Measurements from ENCODE around the gene EFNB3. TPM values are rescaled to one million over a fixed set of nuclear protein-coding genes. Genes with fewer than 3 reads are reported as not detected.

EFNB3 gene
- total and polyA plus RNA-seq, 2 of the 4 experiments (the other 2 are of a cell fraction): 0.54 to 2.0 TPM

GRCh38 chr17:7745748-7746470 lies 40.9 kb downstream of the EFNB3 start:
- no peaks in the 10 kb centered on the region for H3K79me1 ChIP-seq (ENCODE audit: low read depth in 1 of 2, low read length in 2 of 2)
- no peak overlapping the region for H2AFZ ChIP-seq (replicated peaks; ENCODE audit: low read length, poor library complexity)
- H2BK15ac ChIP-seq (ENCODE audit: low read depth, low read length): no peak overlapping the region
- no peaks in the 10 kb centered on the region for H3K36me3 ChIP-seq (ENCODE audit: control insufficient read depth, insufficient read depth, low read length)
- H3K4me1 ChIP-seq (ENCODE audit: control insufficient read depth, insufficient read depth, low read length): peaks cover 21% of the 10 kb centered on the region
- in situ Hi-C loops (cut with MboI; ENCODE audit: low sequenced_read_pairs) (loop anchor here (25.0 kb wide), 1 partner anchor 241 kb away; no protein-coding TSS in a partner anchor), intact Hi-C loops (cut with micrococcal nuclease) (loop anchor here (2.0 kb wide), 1 partner anchor 99 kb away; no protein-coding TSS in a partner anchor), dilution Hi-C loops (cut with HindIII; ENCODE audit: low sequenced_read_pairs, unreplicated experiment) (no loop called here)
- no peak overlapping the region for H2BK5ac ChIP-seq (ENCODE audit: low read depth, low read length, poor library complexity, severe bottlenecking)
- H3K18ac ChIP-seq (ENCODE audit: low read depth, low read length): no peak overlapping the region
- peak overlapping the region; percentile 5; the same call in 1 of the 2 replicates for H3K27ac ChIP-seq (ENCODE audit: insufficient read depth, low read length)
- peaks cover under 1% of the 10 kb centered on the region for H3K27me3 ChIP-seq (ENCODE audit: control insufficient read depth, insufficient read depth, low read length)
- no peak overlapping the region for H3K56ac ChIP-seq (ENCODE audit: extremely low read depth, insufficient read depth, low read length)
- no peak overlapping the region for H3K4me2 ChIP-seq (ENCODE audit: low read depth, low read length)
- no peak overlapping the region for H4K91ac ChIP-seq (ENCODE audit: insufficient read depth, low read depth, low read length)
- no peaks in the 10 kb centered on the region for H3K9me3 ChIP-seq (ENCODE audit: control insufficient read depth, insufficient read depth, low read length)
- H3K9me1 ChIP-seq (ENCODE audit: insufficient read depth, low read length): no peaks in the 10 kb centered on the region
- no peak overlapping the region for H3K23ac ChIP-seq (ENCODE audit: low read depth, low read length)
- H3K4me3 ChIP-seq (ENCODE audit: insufficient read depth, low read depth, low read length): no peak overlapping the region
- H2AK5ac ChIP-seq (ENCODE audit: low read depth, low read length): no peak overlapping the region; the same call in 1 of the 2 replicates
- ATAC-seq (ENCODE audit: low read depth) (peak; percentile 21), DNase-seq (peak; percentile 76)
- H2BK120ac ChIP-seq (ENCODE audit: low read depth, low read length): peak overlapping the region; percentile 18; the same call in 1 of the 2 replicates
- H3K9ac ChIP-seq (ENCODE audit: low read depth, low read length): no peak overlapping the region
- no peaks in the 10 kb centered on the region for H4K20me1 ChIP-seq (ENCODE audit: insufficient read depth, low read length)
- no peak overlapping the region for H2AK9ac ChIP-seq (replicated peaks; ENCODE audit: low read depth, low read length, poor library complexity)
- H2BK20ac ChIP-seq (ENCODE audit: low read depth, low read length): 0 out of 2 replicates have a peak overlapping the region, but pooled peaks have one; percentile 31
- POLR2A ChIA-PET (ENCODE audit: unreplicated experiment): no interaction called here
- H4K5ac ChIP-seq (ENCODE audit: low read depth, low read length): no peak overlapping the region; the same call in 1 of the 2 replicates
- H3K14ac ChIP-seq (replicated peaks; ENCODE audit: low read depth, low read length): no peak overlapping the region
- H4K8ac ChIP-seq (ENCODE audit: low read depth in 2 of 2, low read length in 2 of 2): peak overlapping the region in 1 of 2 experiments; percentile 17; a peak in 1 of 4 replicates
- CTCF ChIA-PET: no interaction called here
- H3K4ac ChIP-seq (ENCODE audit: low read depth, low read length): peak overlapping the region; percentile 39
- BruUV-seq (replicated peaks): no TSS peak
- no CpG with 5 or more reads among the region's 7 CpGs for WGBS, 2 experiments (ENCODE audit: extremely low coverage in 2 of 2, insufficient read length in 1 of 2)
- no peak for TF ChIP-seq SMC3 (IDR thresholded peaks at IDR 0.05; ENCODE audit: low read depth, low read length)
- TF ChIP-seq NFE2L2 (IDR thresholded peaks at IDR 0.05; ENCODE audit: low read depth, low read length): no peak
- TF ChIP-seq RCOR1 (IDR thresholded peaks at IDR 0.05; ENCODE audit: insufficient replicate concordance, low read length): no peak
- peak; percentile 67 for TF ChIP-seq CEBPB (IDR thresholded peaks at IDR 0.05; ENCODE audit: low read depth, low read length)
- no peak for TF ChIP-seq POLR2A (IDR thresholded peaks at IDR 0.05; ENCODE audit: low read depth, low read length)
- TF ChIP-seq RAD21 (IDR thresholded peaks at IDR 0.05; ENCODE audit: low read length): no peak
- TF ChIP-seq CTCF (conservative IDR thresholded peaks at IDR 0.05; ENCODE audit: low read depth, low read length): 0 out of 2 replicates have a peak, but pooled peaks have one; percentile 13
- peak; percentile 43; the same call in 1 of the 2 replicates for TF ChIP-seq BHLHE40 (IDR thresholded peaks at IDR 0.05; ENCODE audit: low read depth, low read length)
- no peak for TF ChIP-seq CHD1 (IDR thresholded peaks at IDR 0.05; ENCODE audit: low read depth, low read length)
- no peak for TF ChIP-seq RFX5 (IDR thresholded peaks at IDR 0.05; ENCODE audit: low read depth, low read length)
- TF ChIP-seq ELK1 (IDR thresholded peaks at IDR 0.05; ENCODE audit: borderline replicate concordance, low read depth, low read length): no peak
- TF ChIP-seq FOS (IDR thresholded peaks at IDR 0.05; ENCODE audit: low read depth, low read length): peak; percentile 67
- TF ChIP-seq USF2 (IDR thresholded peaks at IDR 0.05; ENCODE audit: low read depth, low read length): peak; percentile 77
- 0 out of 2 replicates have a peak, but pooled peaks have one; percentile 19 for TF ChIP-seq MAFK (IDR thresholded peaks at IDR 0.05; ENCODE audit: low read depth, low read length)
